Mammary epithelial cell (primary cell): ENCODE data around the gene STARD13.

Experiments
- EZH2 ChIP-seq: IDR thresholded peaks from 2 replicates; pipeline ENCODE4 v1.6.1; 2012; ENCODE audit warnings: low read length, inconsistent platforms, borderline replicate concordance
- TF ChIP-seq, protein P1 (sequence below), 2 donors: IDR thresholded peaks in 1 of 2; conservative IDR thresholded peaks in 1 of 2; 2 replicates each; pipeline ENCODE4 v1.5.1; 2011 to 2012; ENCODE audit warnings: inconsistent platforms in 2 of 2, low read length in 2 of 2, mild to moderate bottlenecking in 2 of 2, control low read depth in 1 of 2, low read depth in 1 of 2; ENCODE audit not compliant: insufficient read depth in 1 of 2; ENCODE audit errors: extremely low read depth in 1 of 2

DNA sequence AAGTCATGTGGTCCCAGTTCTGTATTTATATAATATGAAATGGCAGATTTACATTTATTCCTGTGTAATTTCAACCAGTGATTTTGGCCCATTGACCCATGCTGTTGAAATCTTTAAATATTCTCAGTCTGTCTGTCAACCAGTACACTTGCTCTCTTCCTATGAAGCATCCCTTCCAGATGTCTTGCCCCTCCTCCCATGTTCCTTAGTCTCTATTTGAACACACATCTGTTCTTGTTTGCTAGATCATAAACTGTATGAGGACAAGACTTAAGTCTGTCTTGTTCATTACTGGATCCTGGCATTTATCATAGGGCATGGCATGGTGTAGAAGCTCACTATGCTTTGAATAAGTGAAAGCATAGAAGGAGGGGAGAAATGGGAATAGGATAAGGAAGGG, 34.9 kb downstream of the STARD13 start:
- TF ChIP-seq, protein P1, sequence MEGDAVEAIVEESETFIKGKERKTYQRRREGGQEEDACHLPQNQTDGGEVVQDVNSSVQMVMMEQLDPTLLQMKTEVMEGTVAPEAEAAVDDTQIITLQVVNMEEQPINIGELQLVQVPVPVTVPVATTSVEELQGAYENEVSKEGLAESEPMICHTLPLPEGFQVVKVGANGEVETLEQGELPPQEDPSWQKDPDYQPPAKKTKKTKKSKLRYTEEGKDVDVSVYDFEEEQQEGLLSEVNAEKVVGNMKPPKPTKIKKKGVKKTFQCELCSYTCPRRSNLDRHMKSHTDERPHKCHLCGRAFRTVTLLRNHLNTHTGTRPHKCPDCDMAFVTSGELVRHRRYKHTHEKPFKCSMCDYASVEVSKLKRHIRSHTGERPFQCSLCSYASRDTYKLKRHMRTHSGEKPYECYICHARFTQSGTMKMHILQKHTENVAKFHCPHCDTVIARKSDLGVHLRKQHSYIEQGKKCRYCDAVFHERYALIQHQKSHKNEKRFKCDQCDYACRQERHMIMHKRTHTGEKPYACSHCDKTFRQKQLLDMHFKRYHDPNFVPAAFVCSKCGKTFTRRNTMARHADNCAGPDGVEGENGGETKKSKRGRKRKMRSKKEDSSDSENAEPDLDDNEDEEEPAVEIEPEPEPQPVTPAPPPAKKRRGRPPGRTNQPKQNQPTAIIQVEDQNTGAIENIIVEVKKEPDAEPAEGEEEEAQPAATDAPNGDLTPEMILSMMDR (conservative IDR thresholded peaks at IDR 0.05 in 1 of 2, IDR thresholded peaks at IDR 0.05 in 1 of 2; ENCODE audit: extremely low read depth in 1 of 2, insufficient read depth in 1 of 2, low read depth in 1 of 2, low read length in 2 of 2), result no peak
- TF ChIP-seq EZH2, result no peak
